GM10266 (cell line): Measurements from ENCODE around the gene PTPRT.

Source experiments
- DNase-seq: peaks from one replicate; pipeline ENCODE4 v3.0.0; 2012; ENCODE audit errors: extremely low spot score
- TF ChIP-seq, protein P1 (sequence below): IDR thresholded peaks from 2 replicates; pipeline ENCODE4 v1.5.1; 2012; ENCODE audit warnings: mild to moderate bottlenecking, low read depth; ENCODE audit not compliant: control insufficient read depth, insufficient read depth; ENCODE audit errors: missing control alignments

PTPRT gene

DNA sequence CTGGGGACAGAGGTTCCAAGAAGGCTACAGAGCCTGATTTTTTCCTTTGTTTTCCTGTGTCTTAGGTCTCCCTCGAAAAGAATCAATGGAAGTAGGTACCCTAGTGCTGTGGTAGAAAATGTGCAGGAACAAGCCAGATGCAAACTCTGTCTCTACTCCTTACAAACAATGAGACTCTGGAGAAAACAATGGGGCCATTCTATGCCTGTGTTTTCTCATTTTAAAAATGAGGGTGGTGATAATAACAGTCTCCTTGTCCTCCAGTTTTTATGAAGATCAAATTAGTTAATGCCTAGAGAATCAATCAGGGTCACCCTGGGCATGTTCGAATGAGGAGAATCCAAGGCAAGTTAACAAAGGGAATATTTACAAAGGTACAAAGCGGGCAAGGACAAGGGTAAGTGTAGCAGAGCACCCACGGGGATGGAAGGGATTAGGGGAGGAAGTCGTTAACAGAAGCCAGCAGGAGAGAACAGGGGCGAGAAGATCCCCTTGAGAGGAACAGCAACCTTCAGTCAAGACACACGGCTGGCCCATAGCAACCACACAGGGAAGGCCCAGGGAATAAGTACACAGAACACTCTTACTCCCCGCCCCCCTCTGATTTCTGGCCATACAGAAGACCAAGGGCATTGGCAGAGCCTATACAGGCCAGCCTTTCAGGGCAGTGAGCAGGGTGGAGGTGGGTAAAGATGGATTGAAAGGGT, 342.8 kb downstream of the PTPRT start:
- TF ChIP-seq, protein P1, sequence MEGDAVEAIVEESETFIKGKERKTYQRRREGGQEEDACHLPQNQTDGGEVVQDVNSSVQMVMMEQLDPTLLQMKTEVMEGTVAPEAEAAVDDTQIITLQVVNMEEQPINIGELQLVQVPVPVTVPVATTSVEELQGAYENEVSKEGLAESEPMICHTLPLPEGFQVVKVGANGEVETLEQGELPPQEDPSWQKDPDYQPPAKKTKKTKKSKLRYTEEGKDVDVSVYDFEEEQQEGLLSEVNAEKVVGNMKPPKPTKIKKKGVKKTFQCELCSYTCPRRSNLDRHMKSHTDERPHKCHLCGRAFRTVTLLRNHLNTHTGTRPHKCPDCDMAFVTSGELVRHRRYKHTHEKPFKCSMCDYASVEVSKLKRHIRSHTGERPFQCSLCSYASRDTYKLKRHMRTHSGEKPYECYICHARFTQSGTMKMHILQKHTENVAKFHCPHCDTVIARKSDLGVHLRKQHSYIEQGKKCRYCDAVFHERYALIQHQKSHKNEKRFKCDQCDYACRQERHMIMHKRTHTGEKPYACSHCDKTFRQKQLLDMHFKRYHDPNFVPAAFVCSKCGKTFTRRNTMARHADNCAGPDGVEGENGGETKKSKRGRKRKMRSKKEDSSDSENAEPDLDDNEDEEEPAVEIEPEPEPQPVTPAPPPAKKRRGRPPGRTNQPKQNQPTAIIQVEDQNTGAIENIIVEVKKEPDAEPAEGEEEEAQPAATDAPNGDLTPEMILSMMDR = no peak
- DNase-seq = no peak

DNA sequence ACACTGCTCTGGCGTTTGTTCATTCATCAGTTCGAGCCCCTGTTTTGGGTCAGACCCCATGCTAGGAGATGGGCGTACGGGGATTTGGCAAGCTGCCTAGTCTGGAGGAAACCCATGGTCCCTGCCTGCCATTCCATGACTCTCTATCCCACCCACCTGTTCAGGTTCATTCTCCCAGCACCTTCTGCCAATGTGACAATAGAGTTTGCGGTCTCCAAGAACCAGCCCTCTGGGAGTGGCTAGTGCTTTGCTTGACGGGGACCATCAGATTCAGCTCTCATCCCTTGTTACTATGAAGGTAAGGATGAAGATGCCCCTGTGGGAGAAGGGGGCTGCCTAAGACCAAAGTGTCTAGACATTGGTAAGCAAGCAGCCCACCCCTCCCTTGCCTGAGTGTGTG, 345.0 kb downstream of the PTPRT start:
- TF ChIP-seq, protein P1 = no peak
- DNase-seq = no peak

DNA sequence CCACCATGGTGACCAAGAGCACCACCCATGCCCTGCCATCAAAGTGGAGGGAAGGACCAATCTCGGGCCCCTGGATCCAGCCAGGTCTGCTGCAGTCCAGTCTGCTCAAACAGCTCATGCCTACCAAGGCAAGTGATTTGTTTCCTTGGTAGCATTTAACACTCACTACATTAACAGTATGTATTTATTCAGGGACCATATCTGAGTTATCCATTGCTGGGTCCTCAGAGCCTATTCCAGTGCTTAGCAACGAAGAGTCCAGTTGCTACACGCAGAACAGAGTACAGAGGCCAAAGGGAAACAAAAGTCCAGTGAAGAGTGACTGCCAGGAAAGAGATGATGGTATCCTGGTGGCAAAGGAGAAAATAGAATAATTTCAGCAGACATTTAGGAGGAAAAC, 352.2 kb downstream of the PTPRT start:
- DNase-seq = no peak
- TF ChIP-seq, protein P1 = no peak

DNA sequence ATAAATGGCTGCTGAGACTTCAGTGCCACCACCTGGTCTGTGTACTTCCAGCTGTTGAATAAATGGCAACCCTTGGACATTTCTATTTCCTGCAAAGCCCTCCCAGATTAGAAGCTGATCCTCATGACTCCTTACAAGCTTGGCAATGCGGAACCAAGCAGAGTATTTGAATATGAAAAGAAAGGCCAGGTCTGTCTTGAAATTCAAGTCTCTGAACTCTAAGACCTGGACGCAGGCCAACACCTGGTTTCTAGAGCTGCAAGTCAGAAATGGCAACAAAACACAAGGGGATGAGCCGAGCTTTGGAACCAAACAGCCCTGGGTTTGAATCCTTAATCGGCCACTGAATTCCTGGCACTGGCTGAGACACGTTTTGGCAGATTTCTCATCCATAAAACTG, 353.4 kb downstream of the PTPRT start:
- TF ChIP-seq, protein P1 = no peak
- DNase-seq = no peak

DNA sequence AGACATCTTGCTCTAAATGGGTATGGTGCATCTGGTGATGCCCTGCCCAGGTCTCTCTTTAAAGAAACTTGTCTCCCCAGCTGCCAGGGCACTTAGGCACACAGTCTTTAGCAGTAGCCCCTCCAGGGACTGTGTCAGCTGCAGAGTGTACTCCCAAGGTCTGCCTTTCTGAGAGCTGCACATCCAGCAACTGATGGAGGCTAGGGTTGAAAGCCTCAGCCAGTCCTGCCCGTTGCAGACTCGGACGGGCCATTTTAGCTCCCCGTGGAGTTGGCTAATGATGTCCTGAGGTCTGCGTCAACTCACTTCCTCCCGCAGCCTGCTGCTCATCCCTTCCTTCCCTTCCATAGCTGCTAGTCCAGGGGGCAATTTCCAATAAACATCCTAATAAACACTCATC, 381.8 kb downstream of the PTPRT start:
- TF ChIP-seq, protein P1 = no peak
- no peak for DNase-seq

DNA sequence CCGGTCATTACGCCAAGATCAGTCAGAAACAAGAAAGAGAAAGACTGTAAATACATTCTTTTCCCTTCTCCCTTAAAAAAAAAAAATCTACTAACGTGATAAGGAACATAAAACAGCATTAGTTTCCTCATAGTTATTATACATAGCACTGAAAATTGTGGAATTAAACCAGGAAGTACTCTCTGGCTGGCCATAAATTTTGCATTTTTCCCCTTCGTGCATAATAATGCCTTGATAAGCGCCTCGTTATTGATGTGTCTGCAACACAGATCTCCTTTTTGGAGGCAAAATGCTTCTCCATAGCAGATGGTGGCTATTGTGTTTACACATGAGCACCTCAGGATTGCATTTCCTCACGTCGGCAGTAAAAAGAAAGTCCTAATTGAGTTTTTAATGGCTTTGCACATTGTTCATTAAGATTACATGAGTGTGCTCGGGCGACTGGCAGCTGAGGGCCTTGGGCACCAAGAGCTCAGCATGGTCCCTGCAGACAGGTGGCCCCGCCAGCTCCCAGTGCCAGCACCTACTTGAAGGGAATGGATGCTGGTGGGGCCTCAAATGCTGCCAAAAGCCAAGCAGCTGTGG, 394.5 kb downstream of the PTPRT start:
- no peak for DNase-seq
- TF ChIP-seq, protein P1 = no peak

DNA sequence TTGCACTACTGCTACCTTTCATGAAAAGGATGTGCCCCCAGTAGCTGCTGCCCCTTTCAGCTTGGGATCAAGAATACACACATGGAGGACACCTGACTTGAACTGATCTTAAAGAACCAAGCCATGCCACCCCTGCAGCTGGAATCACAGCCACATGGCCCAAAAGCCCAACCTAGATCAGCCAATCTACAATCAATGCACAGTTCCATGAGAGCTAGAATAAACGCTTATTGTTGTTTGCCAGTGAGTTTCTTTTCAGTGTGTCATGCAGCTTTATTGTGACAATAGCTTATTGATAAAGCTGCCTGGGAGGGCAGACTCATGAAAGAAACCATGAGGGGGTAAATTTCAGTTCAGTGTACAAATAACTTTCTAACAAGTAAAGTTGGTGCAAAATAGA, 397.7 kb downstream of the PTPRT start:
- DNase-seq = no peak
- TF ChIP-seq, protein P1 = no peak
